Prostate gland (tissue), 2 donors: ENCODE data around the gene PTPRK. TPM values are rescaled to one million over a fixed set of nuclear protein-coding genes. Genes with fewer than 3 reads are reported as not detected.

Experiments used
- DNase-seq: peaks from one replicate; pipeline ENCODE4 v3.0.0-alpha.2; 2019; ENCODE audit warnings: low spot score
- H3K27ac ChIP-seq, 2 donors: fragments of 200-600 bp; sonication (generic); 2 replicates each; pipeline ENCODE4 v1.5.1; 2017 to 2019
- H3K27me3 ChIP-seq: fragments of 200-600 bp; sonication (generic); replicated peaks from 2 replicates; pipeline ENCODE4 v1.5.1; 2019; ENCODE audit not compliant: insufficient read depth
- H3K36me3 ChIP-seq, 2 donors: fragments of 200-600 bp; sonication (generic); 1 replicate in 1 of 2; 2 replicates in 1 of 2; pipeline versions ENCODE4 v1.5.1 to v1.8.1; 2017 to 2019
- H3K4me1 ChIP-seq: fragments of 200-600 bp; sonication (generic); replicated peaks from 2 replicates; pipeline ENCODE4 v1.5.1; 2019
- H3K4me3 ChIP-seq, 2 donors: fragments of 200-600 bp; sonication (generic); 2 replicates each; pipeline ENCODE4 v1.5.1; 2017 to 2019
- H3K9me3 ChIP-seq: fragments of 200-600 bp; sonication (generic); 2 replicates; pipeline ENCODE4 v1.5.1; 2017
- CTCF ChIP-seq, 4 experiments: fragments of 200-600 bp in 2 of 4; fragments of 450-650 bp in 2 of 4; sonication (generic) in 2 of 4; IDR thresholded peaks; 1 replicate in 3 of 4; 2 replicates in 1 of 4; pipeline ENCODE4 v1.5.1; 2016 to 2019; ENCODE audit warnings: antibody characterized with exemption in 4 of 4, mild to moderate bottlenecking in 2 of 4, moderate library complexity in 2 of 4
- POLR2A ChIP-seq: fragments of 450-650 bp; IDR thresholded peaks from one replicate; pipeline ENCODE4 v1.6.1; 2016; ENCODE audit warnings: antibody characterized with exemption, mild to moderate bottlenecking
- POLR2AphosphoS5 ChIP-seq: sonication (generic); formaldehyde crosslinking; IDR thresholded peaks from one replicate; pipeline ENCODE4 v1.6.1; 2017; ENCODE audit warnings: antibody characterized with exemption
- WGBS: methylation state at CpG from one replicate; pipeline ENCODE4 v1.1.5; 2018; 5-methylcytosine and 5-hydroxymethylcytosine counted together
- intact Hi-C: fragments of 100-400 bp; cut with DNase I; formaldehyde crosslinking; loops from one replicate; pipeline ENCODE4 v1.14.2; 2022
- total RNA-seq, 2 donors: library from RNA; depleted of rRNA; stranded (reverse); fragments of >200 nt; gene quantifications; one replicate each; pipeline ENCODE4 v1.1.0, GENCODE V29; 2016

PTPRK gene
- total RNA-seq, 2 donors from 2014 or later: 32.0 to 64.6 TPM

GRCh38 chr6:128278836-128279235 is 241.6 kb downstream of the PTPRK start:
- intact Hi-C loops: no loop called here

DNA sequence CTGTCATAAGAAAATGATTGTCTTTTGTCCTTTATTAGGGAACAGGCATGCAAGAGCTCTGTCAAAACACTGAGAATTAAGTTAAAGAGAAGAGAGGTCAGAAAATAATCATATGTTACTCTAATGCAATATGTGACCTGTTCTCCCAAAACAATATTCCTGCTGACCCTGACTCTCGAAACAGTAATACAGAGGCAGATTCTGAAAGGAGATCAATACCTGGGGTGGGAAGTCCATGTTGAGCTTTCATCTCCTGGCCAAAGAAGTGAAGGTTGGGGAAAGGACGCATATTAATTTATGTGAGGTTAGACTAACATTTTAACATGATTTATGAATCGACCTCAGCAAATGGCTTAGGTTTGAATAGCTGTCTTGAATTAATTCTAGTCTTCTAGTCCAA is 243.0 kb downstream of the PTPRK start:
- H3K4me3 ChIP-seq: no peak overlapping the region
- no peaks in the 10 kb centered on the region for H3K27me3 ChIP-seq
- no peak for DNase-seq
- no peaks in the 10 kb centered on the region for H3K36me3 ChIP-seq
- no peak for TF ChIP-seq CTCF (IDR thresholded peaks at IDR 0.05)
- no peak for TF ChIP-seq POLR2AphosphoS5
- TF ChIP-seq POLR2A: no peak
- intact Hi-C loops: no loop called here
- 86% methylated on average over 3 of the region's 3 CpGs for WGBS
- H3K4me1 ChIP-seq: no peaks in the 10 kb centered on the region
- H3K9me3 ChIP-seq: no peaks in the 10 kb centered on the region
- no peak overlapping the region for H3K27ac ChIP-seq

More at GRCh38 chr6:128278836-128279235, 241.6 kb downstream of the PTPRK start:
- H3K4me1 ChIP-seq: no peaks in the 10 kb centered on the region
- no peaks in the 10 kb centered on the region for H3K9me3 ChIP-seq
- no peak for DNase-seq
- no peak overlapping the region for H3K4me3 ChIP-seq
- WGBS: 84% methylated on average over 1 of the region's 1 CpG
- no peak overlapping the region for H3K27ac ChIP-seq
- H3K27me3 ChIP-seq: no peaks in the 10 kb centered on the region
- H3K36me3 ChIP-seq: no peaks in the 10 kb centered on the region
- no peak for TF ChIP-seq POLR2A
- no peak for TF ChIP-seq POLR2AphosphoS5
- TF ChIP-seq CTCF (IDR thresholded peaks at IDR 0.05): no peak

DNA sequence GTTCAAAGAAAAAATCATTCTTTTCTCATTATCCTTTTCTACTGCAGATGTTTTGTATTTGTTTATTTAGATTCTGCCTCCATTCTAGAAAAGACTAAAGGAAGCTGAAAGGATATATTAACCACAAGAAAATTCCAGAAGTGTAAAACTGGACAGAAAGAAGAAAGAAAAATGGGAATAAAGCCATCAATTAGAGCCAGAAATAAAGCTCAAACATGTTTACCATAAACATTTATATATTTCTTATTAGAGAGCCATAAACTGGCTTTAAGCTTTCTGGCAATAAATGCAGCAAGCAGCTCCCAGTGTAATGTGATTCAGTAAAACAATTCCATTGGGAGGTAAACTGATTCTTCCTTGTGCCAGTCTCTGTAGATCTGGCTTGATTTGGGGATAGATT is 244.1 kb downstream of the PTPRK start:
- intact Hi-C loops: no loop called here

DNA sequence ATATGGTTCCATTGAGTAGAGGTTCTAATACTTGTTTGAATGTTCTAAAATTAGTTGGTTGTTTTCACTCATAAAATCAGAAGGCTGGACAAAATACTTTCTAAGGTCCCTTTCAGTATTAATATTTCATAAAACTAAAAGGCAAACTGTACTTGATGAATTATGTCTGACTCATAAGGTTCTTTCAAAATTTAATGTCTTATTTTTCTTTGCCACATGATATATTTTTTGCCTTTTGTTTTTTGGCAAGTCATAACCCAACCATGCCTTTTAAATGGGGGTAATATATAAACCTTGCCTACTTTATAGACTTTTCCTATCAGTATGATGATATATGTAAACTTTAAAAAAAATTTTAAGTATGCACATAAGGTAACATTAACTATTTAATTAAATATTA is 244.7 kb downstream of the PTPRK start:
- TF ChIP-seq POLR2AphosphoS5 (no peak), CTCF (IDR thresholded peaks at IDR 0.05) (no peak), POLR2A (no peak)
- no peaks in the 10 kb centered on the region for H3K9me3 ChIP-seq
- intact Hi-C loops: no loop called here

More for the DNA sequence above, 244.1 kb downstream of the PTPRK start:
- DNase-seq: no peak
- no peaks in the 10 kb centered on the region for H3K27me3 ChIP-seq
- no peaks in the 10 kb centered on the region for H3K9me3 ChIP-seq
- H3K27ac ChIP-seq: no peak overlapping the region
- H3K36me3 ChIP-seq: no peaks in the 10 kb centered on the region
- H3K4me3 ChIP-seq: no peak overlapping the region
- TF ChIP-seq CTCF (IDR thresholded peaks at IDR 0.05): no peak
- no peak for TF ChIP-seq POLR2A
- TF ChIP-seq POLR2AphosphoS5: no peak
- no peaks in the 10 kb centered on the region for H3K4me1 ChIP-seq

GRCh38 chr6:128275030-128275429 is 245.4 kb downstream of the PTPRK start:
- intact Hi-C loops: no loop called here
- Histone ChIP-seq H3K36me3 (no peaks in the 10 kb centered on the region), H3K4me1 (no peaks in the 10 kb centered on the region), H3K27ac (no peak overlapping the region), H3K9me3 (no peaks in the 10 kb centered on the region), H3K4me3 (no peak overlapping the region), H3K27me3 (no peaks in the 10 kb centered on the region)
- DNase-seq: no peak
- TF ChIP-seq CTCF (IDR thresholded peaks at IDR 0.05): no peak
- no peak for TF ChIP-seq POLR2A
- no peak for TF ChIP-seq POLR2AphosphoS5
- 74% methylated on average over 1 of the region's 1 CpG for WGBS

More for the DNA sequence above, 244.7 kb downstream of the PTPRK start:
- Histone ChIP-seq H3K4me3 (no peak overlapping the region), H3K27me3 (no peaks in the 10 kb centered on the region), H3K27ac (no peak overlapping the region), H3K36me3 (no peaks in the 10 kb centered on the region), H3K4me1 (no peaks in the 10 kb centered on the region)
- no peak for DNase-seq
